GM23338 (cell line): ENCODE measurements around the gene SOX15. TPM values are rescaled to one million over a fixed set of nuclear protein-coding genes. Genes with fewer than 3 reads are reported as not detected.

Source experiments
- ATAC-seq: fragments of 200-7000 bp; cut with Tn5 transposase; 3 replicates; pipeline ENCODE4 v1.9.1; 2020
- DNase-seq: peaks from one replicate; pipeline ENCODE4 v3.0.0-alpha.2; 2015; ENCODE audit warnings: low spot score
- H2AFZ ChIP-seq: fragments of 200-600 bp; sonication (generic); 2 replicates; pipeline ENCODE4 v1.8.0; 2016; ENCODE audit warnings: antibody characterized with exemption, mild to moderate bottlenecking, moderate library complexity
- H3F3A ChIP-seq: fragments of 200-600 bp; sonication (generic); replicated peaks from 2 replicates; pipeline ENCODE4 v1.8.0; 2017; ENCODE audit warnings: antibody characterized with exemption, mixed run types, low read depth
- H3K27ac ChIP-seq: fragments of 200-600 bp; sonication (generic); 2 replicates; pipeline ENCODE4 v1.6.1; 2016; ENCODE audit warnings: low read depth
- H3K27me3 ChIP-seq: fragments of 200-600 bp; sonication (generic); 2 replicates; pipeline ENCODE4 v1.8.0; 2016; ENCODE audit warnings: mild to moderate bottlenecking, mixed run types, moderate library complexity; ENCODE audit not compliant: insufficient read depth
- H3K36me3 ChIP-seq: fragments of 200-600 bp; sonication (generic); 2 replicates; pipeline ENCODE4 v1.8.0; 2016; ENCODE audit warnings: mild to moderate bottlenecking; ENCODE audit not compliant: insufficient read depth
- H3K4me1 ChIP-seq: fragments of 200-600 bp; sonication (generic); 2 replicates; pipeline ENCODE4 v1.8.0; 2016; ENCODE audit warnings: mild to moderate bottlenecking, moderate library complexity; ENCODE audit not compliant: insufficient read depth
- H3K4me2 ChIP-seq: fragments of 200-600 bp; sonication (generic); 2 replicates; pipeline ENCODE4 v1.7.1; 2017; ENCODE audit warnings: mixed run types
- H3K4me3 ChIP-seq: fragments of 200-600 bp; sonication (generic); 2 replicates; pipeline ENCODE4 v1.6.1; 2016; ENCODE audit warnings: mixed run types
- H3K79me2 ChIP-seq: fragments of 200-600 bp; sonication (generic); replicated peaks from 2 replicates; pipeline ENCODE4 v1.8.0; 2017; ENCODE audit warnings: mild to moderate bottlenecking; ENCODE audit not compliant: insufficient read depth
- H3K9me2 ChIP-seq: fragments of 200-600 bp; sonication (generic); 2 replicates; pipeline ENCODE4 v1.8.0; 2017; ENCODE audit not compliant: insufficient read depth
- H4K20me1 ChIP-seq: fragments of 200-600 bp; sonication (generic); replicated peaks from 2 replicates; pipeline ENCODE4 v1.8.0; 2017; ENCODE audit warnings: mild to moderate bottlenecking; ENCODE audit not compliant: insufficient read depth
- H3K27ac Mint-ChIP-seq: 2 replicates; pipeline ENCODE4 v1.8.0; 2020; ENCODE audit warnings: inconsistent platforms, mild to moderate bottlenecking, moderate library complexity, mixed read lengths
- H3K27me3 Mint-ChIP-seq: 3 replicates; pipeline ENCODE4 v1.8.0; 2022; ENCODE audit warnings: low read depth, mild to moderate bottlenecking, moderate library complexity, mixed read lengths, inconsistent platforms; ENCODE audit not compliant: insufficient read depth, poor library complexity
- H3K36me3 Mint-ChIP-seq: 3 replicates; pipeline ENCODE4 v1.8.0; 2021; ENCODE audit warnings: low read depth, mild to moderate bottlenecking, inconsistent platforms, moderate library complexity, mixed read lengths
- H3K4me1 Mint-ChIP-seq: 3 replicates; pipeline ENCODE4 v1.8.0; 2020; ENCODE audit warnings: mild to moderate bottlenecking, inconsistent platforms, mixed read lengths
- H3K4me3 Mint-ChIP-seq: 3 replicates; pipeline ENCODE4 v1.8.0; 2021; ENCODE audit warnings: moderate library complexity, mild to moderate bottlenecking, inconsistent platforms, mixed read lengths
- H3K9me3 Mint-ChIP-seq: 3 replicates; pipeline ENCODE4 v1.8.0; 2020; ENCODE audit warnings: moderate library complexity, mild to moderate bottlenecking, inconsistent platforms, mixed read lengths
- CTCF ChIP-seq, 2 experiments: fragments of 200-600 bp in 1 of 2; sonication (generic) in 1 of 2; conservative IDR thresholded peaks; 2 replicates each; pipeline versions ENCODE4 v1.5.1 to v1.6.1; 2016 to 2017; ENCODE audit warnings: antibody characterized with exemption in 2 of 2, low read depth in 2 of 2, mild to moderate bottlenecking in 2 of 2, moderate library complexity in 1 of 2
- ETS1 ChIP-seq: IDR thresholded peaks from 2 replicates; pipeline ENCODE4 v1.6.1; 2016; ENCODE audit warnings: antibody characterized with exemption
- EZH2phosphoT487 ChIP-seq: fragments of 200-600 bp; sonication (generic); IDR thresholded peaks from one replicate; pipeline ENCODE4 v1.8.1; 2018; ENCODE audit warnings: antibody characterized with exemption; ENCODE audit not compliant: unreplicated experiment
- JUNB ChIP-seq: IDR thresholded peaks from one replicate; pipeline ENCODE4 v1.6.1; 2016; ENCODE audit warnings: antibody characterized with exemption; ENCODE audit not compliant: unreplicated experiment
- REST ChIP-seq: IDR thresholded peaks from one replicate; pipeline ENCODE4 v1.6.1; 2018; ENCODE audit warnings: antibody characterized with exemption; ENCODE audit not compliant: unreplicated experiment
- ZNF114 ChIP-seq: fragments of 250-450 bp; sonication (Bioruptor Pico); IDR thresholded peaks from 2 replicates; pipeline ENCODE4 v1.5.0; 2020; ENCODE audit warnings: mild to moderate bottlenecking, moderate library complexity
- ZNF331 ChIP-seq: fragments of 250-450 bp; sonication (Bioruptor Pico); IDR thresholded peaks from 2 replicates; pipeline ENCODE4 v1.5.0; 2020; ENCODE audit warnings: low read depth, mild to moderate bottlenecking, moderate library complexity
- polyA plus RNA-seq: library from polyadenylated mRNA; unstranded; fragments of >200 nt; fragmentation: Nextera tagmentation; extraction: Ambion mirVana; gene quantifications from 2 replicates; pipeline ENCODE4 v1.2.1, GENCODE V29; 2016
- total RNA-seq: library from RNA; depleted of rRNA; stranded (reverse); fragments of >200 nt; shearing (Covaris generic); gene quantifications from 2 replicates; pipeline ENCODE4 v1.2.3, GENCODE V29; 2014

The SOX15 gene
- total and polyA plus RNA-seq, 2 experiments from 2014 or later: 29.9 to 43.0 TPM

- H3K9me3 Mint-ChIP-seq: no peaks in the 10 kb centered on the region; the same call in 2 of the 3 replicates
- Histone ChIP-seq H4K20me1 (peaks cover 38% of the 10 kb centered on the region), H3K36me3 (no peaks in the 10 kb centered on the region), H3K79me2 (peaks cover 62% of the 10 kb centered on the region), H3K4me3 (0 out of 2 replicates have a peak overlapping the region, but pooled peaks have one; percentile 11), H3K27ac (no peak overlapping the region), H3K9me2 (no peaks in the 10 kb centered on the region), H3K4me1 (peaks cover 26% of the 10 kb centered on the region), H3F3A (peaks cover 23% of the 10 kb centered on the region; the same call in 1 of the 2 replicates), H3K27me3 (no peaks in the 10 kb centered on the region; the same call in 1 of the 2 replicates), H2AFZ (no peak overlapping the region), H3K4me2 (0 out of 2 replicates have a peak overlapping the region, but pooled peaks have one; percentile 43)
- DNase-seq (no peak), ATAC-seq (no peak)
- H3K36me3 Mint-ChIP-seq: peaks cover 14% of the 10 kb centered on the region
- H3K4me3 Mint-ChIP-seq: peak overlapping the region; percentile 47; the same call in 2 of the 3 replicates
- peaks cover 17% of the 10 kb centered on the region for H3K4me1 Mint-ChIP-seq
- H3K27ac Mint-ChIP-seq: peak overlapping the region; percentile 17; the same call in 1 of the 2 replicates
- TF ChIP-seq REST: no peak
- H3K27me3 Mint-ChIP-seq: peaks cover 11% of the 10 kb centered on the region
Measured at GRCh38 chr17:7611635-7612293, 21.9 kb upstream of the SOX15 start.

GRCh38 chr17:7610641-7611040 is 20.7 kb upstream of the SOX15 start:
- Histone ChIP-seq H3K4me3 (no peak overlapping the region), H3K79me2 (peaks cover 64% of the 10 kb centered on the region), H3K27me3 (no peaks in the 10 kb centered on the region; the same call in 1 of the 2 replicates), H3K9me2 (no peaks in the 10 kb centered on the region), H3K36me3 (0 out of 2 replicates have a peak, but pooled peaks cover 6% of the 10 kb centered on the region), H3F3A (peaks cover 19% of the 10 kb centered on the region; the same call in 1 of the 2 replicates), H2AFZ (no peak overlapping the region), H3K4me2 (no peak overlapping the region), H3K4me1 (peaks cover 23% of the 10 kb centered on the region), H3K27ac (no peak overlapping the region), H4K20me1 (peaks cover 46% of the 10 kb centered on the region)
- Mint-ChIP-seq H3K4me3 (no peak overlapping the region), H3K36me3 (peaks cover 19% of the 10 kb centered on the region), H3K9me3 (no peaks in the 10 kb centered on the region; the same call in 2 of the 3 replicates), H3K27ac (no peak overlapping the region), H3K27me3 (peaks cover 11% of the 10 kb centered on the region), H3K4me1 (peaks cover 17% of the 10 kb centered on the region)
- DNase-seq (no peak), ATAC-seq (no peak)
- no peak for TF ChIP-seq ZNF331 (CRISPR knock-in tag)
- no peak for TF ChIP-seq JUNB
- no peak for TF ChIP-seq EZH2phosphoT487
- TF ChIP-seq ETS1: no peak
- TF ChIP-seq ZNF114 (CRISPR knock-in tag): no peak
- TF ChIP-seq CTCF (conservative IDR thresholded peaks at IDR 0.05; ENCODE audit: low read depth in 2 of 2): no peak
